Measurements from ENCODE around the gene AGAP1. TPM values are rescaled to one million over a fixed set of nuclear protein-coding genes. Genes with fewer than 3 reads are reported as not detected.

Gene AGAP1
- total RNA-seq, 1 donor: 12.3 TPM

DNA sequence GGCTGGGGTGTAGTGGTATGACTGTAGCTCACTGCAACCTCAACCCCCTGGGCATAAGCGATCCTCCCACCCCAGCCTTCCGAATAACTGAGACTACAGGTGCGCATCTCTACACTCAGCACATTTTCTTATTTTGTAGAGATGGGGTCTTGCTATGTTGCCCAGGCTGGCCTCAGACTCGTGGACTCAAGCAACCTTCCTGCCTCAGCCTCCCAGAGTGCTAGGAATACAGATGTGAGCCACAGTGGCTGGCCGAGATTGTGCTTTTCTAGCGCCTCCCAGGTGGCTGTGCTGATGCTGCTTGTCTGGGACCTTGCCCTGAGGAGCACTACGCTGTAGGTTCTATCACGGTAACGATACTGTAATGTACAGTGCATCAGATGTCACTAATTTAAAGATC, 155.6 kb downstream of the AGAP1 start:
- TF ChIP-seq, protein P1, sequence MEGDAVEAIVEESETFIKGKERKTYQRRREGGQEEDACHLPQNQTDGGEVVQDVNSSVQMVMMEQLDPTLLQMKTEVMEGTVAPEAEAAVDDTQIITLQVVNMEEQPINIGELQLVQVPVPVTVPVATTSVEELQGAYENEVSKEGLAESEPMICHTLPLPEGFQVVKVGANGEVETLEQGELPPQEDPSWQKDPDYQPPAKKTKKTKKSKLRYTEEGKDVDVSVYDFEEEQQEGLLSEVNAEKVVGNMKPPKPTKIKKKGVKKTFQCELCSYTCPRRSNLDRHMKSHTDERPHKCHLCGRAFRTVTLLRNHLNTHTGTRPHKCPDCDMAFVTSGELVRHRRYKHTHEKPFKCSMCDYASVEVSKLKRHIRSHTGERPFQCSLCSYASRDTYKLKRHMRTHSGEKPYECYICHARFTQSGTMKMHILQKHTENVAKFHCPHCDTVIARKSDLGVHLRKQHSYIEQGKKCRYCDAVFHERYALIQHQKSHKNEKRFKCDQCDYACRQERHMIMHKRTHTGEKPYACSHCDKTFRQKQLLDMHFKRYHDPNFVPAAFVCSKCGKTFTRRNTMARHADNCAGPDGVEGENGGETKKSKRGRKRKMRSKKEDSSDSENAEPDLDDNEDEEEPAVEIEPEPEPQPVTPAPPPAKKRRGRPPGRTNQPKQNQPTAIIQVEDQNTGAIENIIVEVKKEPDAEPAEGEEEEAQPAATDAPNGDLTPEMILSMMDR (IDR thresholded peaks at IDR 0.05; ENCODE audit: insufficient read depth, low read length): no peak
- no peak overlapping the region for H3K4me3 ChIP-seq (ENCODE audit: low read depth, low read length)
- DNase-seq (ENCODE audit: low read depth): no peak

DNA sequence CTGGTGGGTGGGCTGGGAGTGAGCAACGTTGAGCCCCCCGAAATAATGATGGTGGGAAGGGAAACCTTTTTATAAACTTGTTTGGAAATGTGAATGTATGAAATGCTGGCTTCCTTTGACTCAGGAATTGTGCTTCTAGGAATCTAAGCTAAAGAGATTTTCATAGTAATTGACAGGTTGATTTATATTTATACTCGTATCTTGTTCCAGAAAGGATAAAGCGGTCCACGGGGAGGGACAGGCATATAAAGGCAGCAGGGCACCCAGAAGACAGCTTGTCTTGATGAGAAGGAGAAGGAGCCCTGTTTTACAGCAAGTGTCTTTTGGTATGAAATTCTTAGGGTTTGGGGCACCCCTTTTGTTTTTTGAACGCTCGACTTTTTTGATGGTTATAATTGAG, 157.8 kb downstream of the AGAP1 start:
- DNase-seq (ENCODE audit: low read depth): no peak
- H3K4me3 ChIP-seq (ENCODE audit: low read depth, low read length): no peak overlapping the region
- TF ChIP-seq, protein P1 (IDR thresholded peaks at IDR 0.05; ENCODE audit: insufficient read depth, low read length): no peak

DNA sequence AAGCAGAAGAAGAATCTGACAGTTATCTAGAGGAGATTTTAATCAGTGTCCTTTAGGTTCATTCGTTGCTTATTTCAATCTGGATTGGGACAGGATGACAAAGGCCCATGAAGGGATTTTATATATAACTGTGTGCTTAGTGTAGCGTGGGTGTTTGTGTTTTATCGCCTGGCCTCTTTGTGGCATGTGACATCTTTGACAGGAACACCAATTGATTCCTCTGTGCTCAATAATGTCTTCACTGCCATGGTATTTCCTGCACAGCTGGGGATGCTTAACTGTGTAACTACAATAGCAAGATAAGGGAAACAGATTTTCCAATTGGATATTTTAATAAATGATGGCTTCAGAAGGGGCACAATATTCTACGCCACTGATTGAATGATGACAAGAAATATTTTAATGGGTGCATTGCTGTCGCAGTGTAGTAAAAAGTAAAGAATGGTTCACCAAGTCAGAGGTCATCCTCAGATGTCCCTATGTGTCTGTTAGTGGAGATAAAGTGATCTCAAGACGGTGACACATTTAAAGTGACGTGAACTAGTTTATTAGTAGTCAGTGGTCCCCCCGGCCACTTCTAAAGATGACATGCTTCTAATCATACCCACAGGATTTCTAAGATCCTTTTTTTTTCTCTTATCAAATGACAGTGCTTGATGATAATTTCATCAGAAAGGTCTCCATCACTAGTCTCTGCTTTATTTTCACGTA, 160.4 kb downstream of the AGAP1 start:
- no peak overlapping the region for H3K4me3 ChIP-seq (ENCODE audit: low read depth, low read length)
- DNase-seq (ENCODE audit: low read depth): peak; percentile 41
- TF ChIP-seq, protein P1 (IDR thresholded peaks at IDR 0.05; ENCODE audit: insufficient read depth, low read length): no peak

- H3K4me3 ChIP-seq (ENCODE audit: low read depth, low read length): no peak overlapping the region
- TF ChIP-seq, protein P1 (IDR thresholded peaks at IDR 0.05; ENCODE audit: insufficient read depth, low read length): no peak
- no peak for DNase-seq (ENCODE audit: low read depth)
Observed at GRCh38 chr2:235658351-235659174, 164.7 kb downstream of the AGAP1 start.

GRCh38 chr2:235659767-235660322, 166.0 kb downstream of the AGAP1 start:
- DNase-seq (ENCODE audit: low read depth): peak; percentile 86
- no peak overlapping the region for H3K4me3 ChIP-seq (ENCODE audit: low read depth, low read length)
- TF ChIP-seq, protein P1 (IDR thresholded peaks at IDR 0.05; ENCODE audit: insufficient read depth, low read length): no peak

GRCh38 chr2:235660484-235661082, 166.7 kb downstream of the AGAP1 start:
- DNase-seq (ENCODE audit: low read depth): no peak
- no peak overlapping the region for H3K4me3 ChIP-seq (ENCODE audit: low read depth, low read length)
- TF ChIP-seq, protein P1 (IDR thresholded peaks at IDR 0.05; ENCODE audit: insufficient read depth, low read length): no peak
